ENCODE results near the gene SELENOT. TPM values are rescaled to one million over a fixed set of nuclear protein-coding genes. Genes with fewer than 3 reads are reported as not detected.

Gene SELENOT
- total RNA-seq, 4 donors from 2014 or later: 98.0 to 158 (median 111) TPM

- intact Hi-C loops (cut with DNase I; ENCODE audit: low total_unique reads): no loop called here
- no peak for DNase-seq
- TF ChIP-seq, protein P1, sequence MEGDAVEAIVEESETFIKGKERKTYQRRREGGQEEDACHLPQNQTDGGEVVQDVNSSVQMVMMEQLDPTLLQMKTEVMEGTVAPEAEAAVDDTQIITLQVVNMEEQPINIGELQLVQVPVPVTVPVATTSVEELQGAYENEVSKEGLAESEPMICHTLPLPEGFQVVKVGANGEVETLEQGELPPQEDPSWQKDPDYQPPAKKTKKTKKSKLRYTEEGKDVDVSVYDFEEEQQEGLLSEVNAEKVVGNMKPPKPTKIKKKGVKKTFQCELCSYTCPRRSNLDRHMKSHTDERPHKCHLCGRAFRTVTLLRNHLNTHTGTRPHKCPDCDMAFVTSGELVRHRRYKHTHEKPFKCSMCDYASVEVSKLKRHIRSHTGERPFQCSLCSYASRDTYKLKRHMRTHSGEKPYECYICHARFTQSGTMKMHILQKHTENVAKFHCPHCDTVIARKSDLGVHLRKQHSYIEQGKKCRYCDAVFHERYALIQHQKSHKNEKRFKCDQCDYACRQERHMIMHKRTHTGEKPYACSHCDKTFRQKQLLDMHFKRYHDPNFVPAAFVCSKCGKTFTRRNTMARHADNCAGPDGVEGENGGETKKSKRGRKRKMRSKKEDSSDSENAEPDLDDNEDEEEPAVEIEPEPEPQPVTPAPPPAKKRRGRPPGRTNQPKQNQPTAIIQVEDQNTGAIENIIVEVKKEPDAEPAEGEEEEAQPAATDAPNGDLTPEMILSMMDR (IDR thresholded peaks at IDR 0.05): no peak
- no peak for TF ChIP-seq POLR2A (IDR thresholded peaks at IDR 0.05)
- Histone ChIP-seq H3K4me1 (no peaks in the 10 kb centered on the region), H3K27ac (no peak overlapping the region), H3K9me3 (no peaks in the 10 kb centered on the region), H3K4me3 (no peak overlapping the region), H3K27me3 (no peaks in the 10 kb centered on the region), H3K36me3 (no peaks in the 10 kb centered on the region)
Measured at GRCh38 chr3:150627557-150627956, 24.4 kb downstream of the SELENOT start.

- intact Hi-C loops (cut with DNase I; ENCODE audit: low total_unique reads): no loop called here
- no peak for TF ChIP-seq POLR2A (IDR thresholded peaks at IDR 0.05)
- TF ChIP-seq, protein P1 (IDR thresholded peaks at IDR 0.05): no peak
- H3K27me3 ChIP-seq: no peaks in the 10 kb centered on the region
- H3K4me1 ChIP-seq: no peaks in the 10 kb centered on the region
- no peaks in the 10 kb centered on the region for H3K36me3 ChIP-seq
- no peak overlapping the region for H3K4me3 ChIP-seq
- DNase-seq: no peak
- H3K27ac ChIP-seq: no peak overlapping the region
- H3K9me3 ChIP-seq: no peaks in the 10 kb centered on the region
Measured at GRCh38 chr3:150631515-150632221, 28.5 kb downstream of the SELENOT start.

DNA sequence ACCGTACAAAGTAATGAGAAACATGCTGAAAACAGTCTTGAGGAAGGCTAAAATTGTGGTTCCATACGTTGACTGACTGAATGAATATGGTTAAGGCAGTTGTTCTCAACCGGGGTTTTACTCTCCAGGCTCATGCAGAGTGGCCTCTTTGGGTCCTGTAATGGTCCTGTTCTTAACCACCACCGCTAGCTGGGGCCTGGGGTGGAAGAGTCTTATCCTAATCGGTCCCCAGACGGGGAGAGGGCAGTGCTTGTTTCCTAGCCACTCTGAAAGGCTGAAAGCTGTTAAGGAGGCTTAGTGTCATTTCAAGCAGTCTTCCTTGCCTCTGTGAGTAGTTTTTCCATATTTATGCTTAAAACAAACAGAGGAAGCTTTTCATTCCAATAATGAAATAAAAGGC, 32.0 kb downstream of the SELENOT start:
- Histone ChIP-seq H3K9me3 (no peaks in the 10 kb centered on the region), H3K4me3 (no peak overlapping the region), H3K27me3 (no peaks in the 10 kb centered on the region), H3K4me1 (no peaks in the 10 kb centered on the region), H3K27ac (no peak overlapping the region), H3K36me3 (no peaks in the 10 kb centered on the region)
- TF ChIP-seq POLR2A (IDR thresholded peaks at IDR 0.05): no peak
- TF ChIP-seq, protein P1 (IDR thresholded peaks at IDR 0.05): no peak
- no peak for DNase-seq
- intact Hi-C loops (cut with DNase I; ENCODE audit: low total_unique reads): no loop called here

DNA sequence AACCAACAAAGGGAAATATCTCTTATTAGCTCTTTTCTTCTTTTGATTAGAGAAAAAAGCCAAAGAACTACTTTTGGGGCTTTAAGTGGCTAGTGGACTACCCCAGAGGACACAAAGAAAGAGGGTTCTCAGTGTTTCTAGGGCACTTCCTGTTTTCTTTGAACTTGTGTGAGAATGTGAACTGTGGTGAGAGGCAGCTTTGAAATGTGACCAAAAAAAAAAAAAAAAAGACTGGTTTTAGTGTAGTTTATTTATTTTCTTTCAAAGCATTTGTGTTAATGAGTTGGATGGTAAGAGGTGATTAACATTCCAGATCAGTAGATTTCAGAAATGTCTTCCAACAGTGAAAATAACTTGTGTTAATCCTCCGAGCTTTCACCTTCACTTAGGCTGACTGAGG, 32.4 kb downstream of the SELENOT start:
- H3K4me3 ChIP-seq: no peak overlapping the region
- no peaks in the 10 kb centered on the region for H3K36me3 ChIP-seq
- no peak overlapping the region for H3K27ac ChIP-seq
- TF ChIP-seq, protein P1 (IDR thresholded peaks at IDR 0.05): no peak
- no peak for TF ChIP-seq POLR2A (IDR thresholded peaks at IDR 0.05)
- DNase-seq: no peak
- H3K4me1 ChIP-seq: no peaks in the 10 kb centered on the region
- no peaks in the 10 kb centered on the region for H3K27me3 ChIP-seq
- no peaks in the 10 kb centered on the region for H3K9me3 ChIP-seq
- intact Hi-C loops (cut with DNase I; ENCODE audit: low total_unique reads): no loop called here

GRCh38 chr3:150636258-150636657, 33.1 kb downstream of the SELENOT start:
- no peaks in the 10 kb centered on the region for H3K9me3 ChIP-seq
- no peaks in the 10 kb centered on the region for H3K36me3 ChIP-seq
- no peak overlapping the region for H3K27ac ChIP-seq
- H3K4me1 ChIP-seq: no peaks in the 10 kb centered on the region
- intact Hi-C loops (cut with DNase I; ENCODE audit: low total_unique reads): no loop called here
- TF ChIP-seq, protein P1 (IDR thresholded peaks at IDR 0.05): no peak
- no peak for TF ChIP-seq POLR2A (IDR thresholded peaks at IDR 0.05)
- H3K4me3 ChIP-seq: no peak overlapping the region
- H3K27me3 ChIP-seq: no peaks in the 10 kb centered on the region
- DNase-seq: no peak

Data from uterus (tissue), 4 donors.